HEK293T (cell line): ENCODE data around the gene PPDPF.
"Not testable (repeated sequence)": the region's sequence is repeated elsewhere in the genome, so short reads cannot be mapped to it uniquely, and the experiment has no call there.

Source experiments
- CTCF ChIA-PET: fragments of 350-600 bp; formaldehyde crosslinking; extraction: SDS; loops from one replicate; lab custom pipeline; 2021; ENCODE audit warnings: antibody characterized with exemption, inconsistent platforms; lab: Yijun Ruan, JAX
- POLR2A ChIA-PET: fragments of 350-600 bp; formaldehyde crosslinking; extraction: SDS; loops from one replicate; lab custom pipeline; 2020; ENCODE audit warnings: antibody characterized with exemption, inconsistent platforms; lab: Yijun Ruan, JAX
- DNase-seq: peaks from one replicate; pipeline ENCODE4 v3.0.0; 2012; ENCODE audit warnings: mixed read lengths; ENCODE audit errors: extremely low spot score
- ARNT ChIP-seq: fragments of 450-650 bp; IDR thresholded peaks from 2 replicates; pipeline ENCODE4 v1.6.1; 2017; ENCODE audit warnings: mild to moderate bottlenecking
- BHLHE40 ChIP-seq: fragments of 450-650 bp; IDR thresholded peaks from 2 replicates; pipeline ENCODE4 v1.6.1; 2016; ENCODE audit warnings: mild to moderate bottlenecking, moderate library complexity, borderline replicate concordance
- CTBP1 ChIP-seq: fragments of 450-650 bp; IDR thresholded peaks from 2 replicates; pipeline ENCODE4 v1.6.1; 2016; ENCODE audit warnings: borderline replicate concordance
- ELF4 ChIP-seq: fragments of 450-650 bp; IDR thresholded peaks from 2 replicates; pipeline ENCODE4 v1.6.1; 2017; ENCODE audit warnings: antibody characterized with exemption
- FOXA1 ChIP-seq: fragments of 450-650 bp; IDR thresholded peaks from 2 replicates; pipeline ENCODE4 v1.6.1; 2016; ENCODE audit warnings: mild to moderate bottlenecking
- FOXK2 ChIP-seq: fragments of 450-650 bp; IDR thresholded peaks from 2 replicates; pipeline ENCODE4 v1.6.1; 2016; ENCODE audit warnings: mild to moderate bottlenecking
- FOXM1 ChIP-seq: fragments of 450-650 bp; IDR thresholded peaks from 2 replicates; pipeline ENCODE4 v1.6.1; 2017; ENCODE audit warnings: mild to moderate bottlenecking, borderline replicate concordance
- HDGF ChIP-seq: fragments of 450-650 bp; IDR thresholded peaks from 2 replicates; pipeline ENCODE4 v1.6.1; 2017; ENCODE audit warnings: antibody characterized with exemption, borderline replicate concordance
- L3MBTL2 ChIP-seq: fragments of 450-650 bp; conservative IDR thresholded peaks from 2 replicates; pipeline ENCODE4 v1.6.1; 2016; ENCODE audit warnings: mild to moderate bottlenecking
- LEF1 ChIP-seq: fragments of 450-650 bp; IDR thresholded peaks from 2 replicates; pipeline ENCODE4 v1.6.1; 2017; ENCODE audit warnings: mild to moderate bottlenecking, borderline replicate concordance
- NFRKB ChIP-seq: fragments of 450-650 bp; IDR thresholded peaks from 2 replicates; pipeline ENCODE4 v1.6.1; 2016; ENCODE audit warnings: mild to moderate bottlenecking, moderate library complexity
- PKNOX1 ChIP-seq: fragments of 450-650 bp; IDR thresholded peaks from 2 replicates; pipeline ENCODE4 v1.6.1; 2016
- SP1 ChIP-seq: fragments of 450-650 bp; IDR thresholded peaks from 2 replicates; pipeline ENCODE4 v1.6.1; 2017
- SUZ12 ChIP-seq: fragments of 450-650 bp; IDR thresholded peaks from 2 replicates; pipeline ENCODE4 v1.6.1; 2016; ENCODE audit warnings: mild to moderate bottlenecking
- TARDBP ChIP-seq: fragments of 450-650 bp; IDR thresholded peaks from 2 replicates; pipeline ENCODE4 v1.6.1; 2016
- ZNF384 ChIP-seq: fragments of 450-650 bp; IDR thresholded peaks from 2 replicates; pipeline ENCODE4 v1.6.1; 2016

PPDPF gene

GRCh38 chr20:63505723-63506122, 14.8 kb upstream of the PPDPF start:
- no peak for DNase-seq
- TF ChIP-seq FOXA1 (no peak), HDGF (no peak)
- ChIA-PET POLR2A (no interaction called here), CTCF (no interaction called here)

DNA sequence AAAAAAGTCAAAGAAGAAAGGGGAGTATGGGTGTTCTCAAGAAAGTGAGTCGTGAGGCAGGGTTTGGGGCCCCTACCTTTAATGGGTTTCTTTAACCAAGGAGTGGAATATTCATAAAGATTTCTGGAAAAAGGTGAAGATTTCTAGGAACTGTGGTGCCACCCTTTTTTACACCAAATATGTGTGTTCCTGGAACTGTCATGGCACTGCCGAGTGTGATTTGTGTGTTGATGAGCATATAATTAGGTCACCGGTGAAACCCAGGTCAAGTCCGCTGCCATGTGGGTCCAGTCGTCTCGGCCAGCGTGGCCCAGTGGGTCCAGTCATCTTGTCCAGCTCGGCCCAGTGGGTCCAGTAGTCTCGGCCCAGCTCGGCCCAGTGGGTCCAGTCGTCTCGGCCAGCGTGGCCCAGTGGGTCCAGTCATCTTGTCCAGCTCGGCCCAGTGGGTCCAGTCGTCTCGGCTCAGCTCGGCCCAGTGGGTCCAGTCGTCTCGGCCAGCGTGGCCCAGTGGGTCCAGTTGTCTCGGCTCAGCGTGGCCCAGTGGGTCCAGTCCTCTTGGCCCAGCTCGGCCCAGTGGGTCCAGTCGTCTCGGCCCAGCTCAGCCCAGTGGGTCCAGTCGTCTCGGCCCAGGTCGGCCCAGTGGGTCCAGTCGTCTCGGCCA, 13.4 kb upstream of the PPDPF start:
- DNase-seq: no peak
- TF ChIP-seq SP1 (no peak), FOXK2 (no peak), SUZ12 (no peak), NFRKB (no peak), LEF1 (no peak), FOXA1 (no peak), FOXM1 (no peak), BHLHE40 (no peak), HDGF (no peak), ELF4 (no peak), ZNF384 (no peak), ARNT (no peak), CTBP1 (no peak), L3MBTL2 (no peak), TARDBP (no peak), PKNOX1 (no peak)
- CTCF ChIA-PET: no interaction called here
- POLR2A ChIA-PET: no interaction called here

- no peak for DNase-seq
- TF ChIP-seq CTBP1 (no peak), PKNOX1 (no peak), BHLHE40 (no peak), SUZ12 (no peak), ZNF384 (no peak), ARNT (no peak), HDGF (no peak), TARDBP (no peak), FOXK2 (no peak), ELF4 (no peak), FOXA1 (no peak), NFRKB (no peak), FOXM1 (no peak), LEF1 (no peak), SP1 (no peak), L3MBTL2 (no peak)
- ChIA-PET CTCF (no interaction called here), POLR2A (interaction anchor here (1.1 kb wide), 1 partner anchor 13 kb away, joined by 3 read pairs; no protein-coding TSS in a partner anchor)
Observed at GRCh38 chr20:63508072-63508768, 12.3 kb upstream of the PPDPF start.

DNA sequence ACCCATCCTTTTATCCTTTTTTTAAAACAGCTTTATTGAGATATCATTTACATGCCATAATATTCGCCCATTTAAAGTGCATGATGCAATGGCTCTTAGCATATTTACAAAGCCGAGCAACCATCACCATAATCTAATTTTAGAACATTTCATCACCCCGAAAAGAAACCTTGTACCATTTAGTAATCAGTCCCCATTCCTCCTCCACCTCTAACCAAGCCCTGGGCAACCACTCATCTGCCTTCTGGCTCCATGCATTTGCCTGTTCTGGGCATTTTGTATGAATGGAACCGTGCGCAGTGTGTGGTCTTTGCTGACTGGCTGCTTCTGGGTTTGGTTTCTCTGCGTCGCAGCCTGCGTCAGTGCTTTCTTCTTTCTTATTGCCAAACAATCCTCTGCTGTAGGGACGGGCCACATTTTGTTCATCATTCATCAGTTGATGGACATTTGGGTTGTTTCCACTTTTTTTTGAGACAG, 11.4 kb upstream of the PPDPF start:
- no peak for DNase-seq
- ChIA-PET CTCF (no interaction called here), POLR2A (no interaction called here)
- no peak for TF ChIP-seq SP1
- no peak for TF ChIP-seq CTBP1
- no peak for TF ChIP-seq NFRKB
- no peak for TF ChIP-seq PKNOX1

DNA sequence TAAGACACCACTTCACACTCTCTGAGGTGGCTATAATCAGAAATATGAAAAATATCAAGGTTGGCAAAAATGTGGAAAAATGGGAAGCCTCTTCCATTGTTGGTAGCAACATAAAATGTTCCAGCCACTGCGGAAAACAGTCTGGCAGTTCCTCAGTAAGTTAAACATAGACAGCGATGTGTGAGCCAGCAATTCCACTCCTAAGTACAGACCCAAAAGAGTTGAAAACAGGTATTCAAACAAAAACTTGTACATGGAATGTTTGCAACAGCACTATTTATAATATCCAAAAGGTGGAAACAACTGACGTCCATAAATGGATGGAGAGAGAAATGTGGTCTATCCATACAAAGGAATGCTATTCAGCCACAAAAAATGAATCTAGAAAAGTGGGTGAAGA, 7.4 kb upstream of the PPDPF start:
- CTCF ChIA-PET: no interaction called here
- POLR2A ChIA-PET: no interaction called here
- TF ChIP-seq ZNF384 (no peak), ELF4 (no peak), BHLHE40 (no peak), PKNOX1 (no peak), HDGF (no peak), SUZ12 (no peak)
- DNase-seq: no peak

GRCh38 chr20:63514520-63514919, 6.0 kb upstream of the PPDPF start:
- CTCF ChIA-PET, POLR2A ChIA-PET, DNase-seq: not testable (repeated sequence)
